GM23338 (cell line): ENCODE measurements around the gene MORN3. TPM values are rescaled to one million over a fixed set of nuclear protein-coding genes. Genes with fewer than 3 reads are reported as not detected.

Experiments
- CREB1 ChIP-seq: fragments of 250-450 bp; sonication (Bioruptor Pico); IDR thresholded peaks from 2 replicates; pipeline ENCODE4 v1.5.0; 2020; ENCODE audit warnings: low read depth, mild to moderate bottlenecking, moderate library complexity
- EZH2 ChIP-seq: fragments of 200-600 bp; sonication (generic); IDR thresholded peaks from one replicate; pipeline ENCODE4 v1.8.0; 2017; ENCODE audit warnings: antibody characterized with exemption, mild to moderate bottlenecking, low read depth; ENCODE audit not compliant: unreplicated experiment
- EZH2phosphoT487 ChIP-seq: fragments of 200-600 bp; sonication (generic); IDR thresholded peaks from one replicate; pipeline ENCODE4 v1.8.1; 2018; ENCODE audit warnings: antibody characterized with exemption; ENCODE audit not compliant: unreplicated experiment
- NANOG ChIP-seq: IDR thresholded peaks from 2 replicates; pipeline ENCODE4 v1.6.1; 2016; ENCODE audit warnings: antibody characterized with exemption, borderline replicate concordance
- polyA plus RNA-seq: library from polyadenylated mRNA; unstranded; fragments of >200 nt; fragmentation: Nextera tagmentation; extraction: Ambion mirVana; gene quantifications from 2 replicates; pipeline ENCODE4 v1.2.1, GENCODE V29; 2016
- total RNA-seq: library from RNA; depleted of rRNA; stranded (reverse); fragments of >200 nt; shearing (Covaris generic); gene quantifications from 2 replicates; pipeline ENCODE4 v1.2.3, GENCODE V29; 2014
- TF ChIP-seq, protein P1 (sequence below): fragments of 250-450 bp; sonication (Bioruptor Pico); IDR thresholded peaks from 2 replicates; pipeline ENCODE4 v1.5.0; 2020; ENCODE audit warnings: mild to moderate bottlenecking, moderate library complexity
- TF ChIP-seq, protein P2 (sequence below), 2 experiments: fragments of 200-600 bp in 1 of 2; sonication (generic) in 1 of 2; conservative IDR thresholded peaks; 2 replicates each; pipeline versions ENCODE4 v1.5.1 to v1.6.1; 2016 to 2017; ENCODE audit warnings: antibody characterized with exemption in 2 of 2, low read depth in 2 of 2, mild to moderate bottlenecking in 2 of 2, moderate library complexity in 1 of 2
- TF ChIP-seq, protein P3 (sequence below): IDR thresholded peaks from 2 replicates; pipeline ENCODE4 v1.6.1; 2016; ENCODE audit warnings: antibody characterized with exemption

MORN3 gene
- total and polyA plus RNA-seq, 2 experiments from 2014 or later, result 0.14 to 0.36 TPM

DNA sequence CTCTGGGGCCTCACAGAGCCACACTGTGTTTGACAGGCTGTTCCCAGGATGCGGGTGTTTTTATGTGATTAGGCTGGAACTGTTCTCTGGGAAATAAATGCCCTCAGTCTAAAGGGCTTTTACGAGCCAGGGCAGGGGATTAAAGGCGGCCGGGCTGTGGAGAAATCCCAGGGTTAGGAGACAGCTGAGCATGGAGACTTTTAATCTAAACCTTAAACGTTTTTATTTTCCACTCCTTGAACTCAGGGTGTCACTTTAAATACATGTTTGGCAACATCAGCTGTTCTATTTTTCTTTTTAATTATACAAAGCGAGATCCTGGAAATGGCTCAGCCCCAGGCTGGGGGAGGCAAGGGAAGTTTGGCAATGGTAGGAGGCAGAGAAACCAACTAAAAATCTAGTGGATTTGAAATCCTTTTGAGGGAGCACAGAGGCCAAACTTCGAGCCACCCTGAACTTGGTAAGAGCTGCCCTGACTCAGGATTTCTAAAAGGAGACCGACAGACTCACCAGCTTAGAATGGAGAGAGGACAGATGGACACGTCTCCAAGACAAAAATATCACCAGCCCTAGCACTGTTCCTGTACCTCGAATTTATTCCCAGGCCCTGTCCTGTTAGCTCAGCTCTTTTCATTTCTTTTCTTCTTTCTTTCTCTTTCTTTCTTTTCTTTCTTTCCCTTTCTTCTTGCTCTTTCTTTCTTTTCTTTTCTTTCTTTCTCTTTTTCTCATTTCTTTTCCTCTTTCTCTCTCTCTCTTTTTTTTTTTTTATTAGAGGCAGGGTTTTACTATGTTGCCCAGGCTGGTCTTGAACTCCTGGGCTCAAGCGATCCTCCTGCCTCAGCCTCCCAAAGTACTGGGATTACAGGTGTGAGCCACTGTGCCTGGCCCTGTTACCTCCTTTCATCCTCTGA lies 59.0 kb downstream of the MORN3 start (continued):
- TF ChIP-seq, protein P1, sequence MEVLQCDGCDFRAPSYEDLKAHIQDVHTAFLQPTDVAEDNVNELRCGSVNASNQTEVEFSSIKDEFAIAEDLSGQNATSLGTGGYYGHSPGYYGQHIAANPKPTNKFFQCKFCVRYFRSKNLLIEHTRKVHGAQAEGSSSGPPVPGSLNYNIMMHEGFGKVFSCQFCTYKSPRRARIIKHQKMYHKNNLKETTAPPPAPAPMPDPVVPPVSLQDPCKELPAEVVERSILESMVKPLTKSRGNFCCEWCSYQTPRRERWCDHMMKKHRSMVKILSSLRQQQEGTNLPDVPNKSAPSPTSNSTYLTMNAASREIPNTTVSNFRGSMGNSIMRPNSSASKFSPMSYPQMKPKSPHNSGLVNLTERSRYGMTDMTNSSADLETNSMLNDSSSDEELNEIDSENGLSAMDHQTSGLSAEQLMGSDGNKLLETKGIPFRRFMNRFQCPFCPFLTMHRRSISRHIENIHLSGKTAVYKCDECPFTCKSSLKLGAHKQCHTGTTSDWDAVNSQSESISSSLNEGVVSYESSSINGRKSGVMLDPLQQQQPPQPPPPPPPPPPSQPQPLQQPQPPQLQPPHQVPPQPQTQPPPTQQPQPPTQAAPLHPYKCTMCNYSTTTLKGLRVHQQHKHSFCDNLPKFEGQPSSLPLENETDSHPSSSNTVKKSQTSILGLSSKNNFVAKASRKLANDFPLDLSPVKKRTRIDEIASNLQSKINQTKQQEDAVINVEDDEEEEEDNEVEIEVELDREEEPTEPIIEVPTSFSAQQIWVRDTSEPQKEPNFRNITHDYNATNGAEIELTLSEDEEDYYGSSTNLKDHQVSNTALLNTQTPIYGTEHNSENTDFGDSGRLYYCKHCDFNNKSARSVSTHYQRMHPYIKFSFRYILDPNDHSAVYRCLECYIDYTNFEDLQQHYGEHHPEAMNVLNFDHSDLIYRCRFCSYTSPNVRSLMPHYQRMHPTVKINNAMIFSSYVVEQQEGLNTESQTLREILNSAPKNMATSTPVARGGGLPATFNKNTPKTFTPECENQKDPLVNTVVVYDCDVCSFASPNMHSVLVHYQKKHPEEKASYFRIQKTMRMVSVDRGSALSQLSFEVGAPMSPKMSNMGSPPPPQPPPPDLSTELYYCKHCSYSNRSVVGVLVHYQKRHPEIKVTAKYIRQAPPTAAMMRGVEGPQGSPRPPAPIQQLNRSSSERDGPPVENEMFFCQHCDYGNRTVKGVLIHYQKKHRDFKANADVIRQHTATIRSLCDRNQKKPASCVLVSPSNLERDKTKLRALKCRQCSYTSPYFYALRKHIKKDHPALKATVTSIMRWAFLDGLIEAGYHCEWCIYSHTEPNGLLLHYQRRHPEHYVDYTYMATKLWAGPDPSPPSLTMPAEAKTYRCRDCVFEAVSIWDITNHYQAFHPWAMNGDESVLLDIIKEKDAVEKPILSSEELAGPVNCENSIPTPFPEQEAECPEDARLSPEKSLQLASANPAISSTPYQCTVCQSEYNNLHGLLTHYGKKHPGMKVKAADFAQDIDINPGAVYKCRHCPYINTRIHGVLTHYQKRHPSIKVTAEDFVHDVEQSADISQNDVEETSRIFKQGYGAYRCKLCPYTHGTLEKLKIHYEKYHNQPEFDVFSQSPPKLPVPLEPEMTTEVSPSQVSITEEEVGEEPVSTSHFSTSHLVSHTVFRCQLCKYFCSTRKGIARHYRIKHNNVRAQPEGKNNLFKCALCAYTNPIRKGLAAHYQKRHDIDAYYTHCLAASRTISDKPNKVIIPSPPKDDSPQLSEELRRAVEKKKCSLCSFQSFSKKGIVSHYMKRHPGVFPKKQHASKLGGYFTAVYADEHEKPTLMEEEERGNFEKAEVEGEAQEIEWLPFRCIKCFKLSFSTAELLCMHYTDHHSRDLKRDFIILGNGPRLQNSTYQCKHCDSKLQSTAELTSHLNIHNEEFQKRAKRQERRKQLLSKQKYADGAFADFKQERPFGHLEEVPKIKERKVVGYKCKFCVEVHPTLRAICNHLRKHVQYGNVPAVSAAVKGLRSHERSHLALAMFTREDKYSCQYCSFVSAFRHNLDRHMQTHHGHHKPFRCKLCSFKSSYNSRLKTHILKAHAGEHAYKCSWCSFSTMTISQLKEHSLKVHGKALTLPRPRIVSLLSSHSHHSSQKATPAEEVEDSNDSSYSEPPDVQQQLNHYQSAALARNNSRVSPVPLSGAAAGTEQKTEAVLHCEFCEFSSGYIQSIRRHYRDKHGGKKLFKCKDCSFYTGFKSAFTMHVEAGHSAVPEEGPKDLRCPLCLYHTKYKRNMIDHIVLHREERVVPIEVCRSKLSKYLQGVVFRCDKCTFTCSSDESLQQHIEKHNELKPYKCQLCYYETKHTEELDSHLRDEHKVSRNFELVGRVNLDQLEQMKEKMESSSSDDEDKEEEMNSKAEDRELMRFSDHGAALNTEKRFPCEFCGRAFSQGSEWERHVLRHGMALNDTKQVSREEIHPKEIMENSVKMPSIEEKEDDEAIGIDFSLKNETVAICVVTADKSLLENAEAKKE (CRISPR knock-in tag), result no peak
- TF ChIP-seq EZH2 (no peak), CREB1 (CRISPR knock-in tag) (no peak), EZH2phosphoT487 (no peak), NANOG (no peak)
- TF ChIP-seq, protein P2, sequence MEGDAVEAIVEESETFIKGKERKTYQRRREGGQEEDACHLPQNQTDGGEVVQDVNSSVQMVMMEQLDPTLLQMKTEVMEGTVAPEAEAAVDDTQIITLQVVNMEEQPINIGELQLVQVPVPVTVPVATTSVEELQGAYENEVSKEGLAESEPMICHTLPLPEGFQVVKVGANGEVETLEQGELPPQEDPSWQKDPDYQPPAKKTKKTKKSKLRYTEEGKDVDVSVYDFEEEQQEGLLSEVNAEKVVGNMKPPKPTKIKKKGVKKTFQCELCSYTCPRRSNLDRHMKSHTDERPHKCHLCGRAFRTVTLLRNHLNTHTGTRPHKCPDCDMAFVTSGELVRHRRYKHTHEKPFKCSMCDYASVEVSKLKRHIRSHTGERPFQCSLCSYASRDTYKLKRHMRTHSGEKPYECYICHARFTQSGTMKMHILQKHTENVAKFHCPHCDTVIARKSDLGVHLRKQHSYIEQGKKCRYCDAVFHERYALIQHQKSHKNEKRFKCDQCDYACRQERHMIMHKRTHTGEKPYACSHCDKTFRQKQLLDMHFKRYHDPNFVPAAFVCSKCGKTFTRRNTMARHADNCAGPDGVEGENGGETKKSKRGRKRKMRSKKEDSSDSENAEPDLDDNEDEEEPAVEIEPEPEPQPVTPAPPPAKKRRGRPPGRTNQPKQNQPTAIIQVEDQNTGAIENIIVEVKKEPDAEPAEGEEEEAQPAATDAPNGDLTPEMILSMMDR (conservative IDR thresholded peaks at IDR 0.05; ENCODE audit: low read depth in 2 of 2), result no peak
- TF ChIP-seq, protein P3, sequence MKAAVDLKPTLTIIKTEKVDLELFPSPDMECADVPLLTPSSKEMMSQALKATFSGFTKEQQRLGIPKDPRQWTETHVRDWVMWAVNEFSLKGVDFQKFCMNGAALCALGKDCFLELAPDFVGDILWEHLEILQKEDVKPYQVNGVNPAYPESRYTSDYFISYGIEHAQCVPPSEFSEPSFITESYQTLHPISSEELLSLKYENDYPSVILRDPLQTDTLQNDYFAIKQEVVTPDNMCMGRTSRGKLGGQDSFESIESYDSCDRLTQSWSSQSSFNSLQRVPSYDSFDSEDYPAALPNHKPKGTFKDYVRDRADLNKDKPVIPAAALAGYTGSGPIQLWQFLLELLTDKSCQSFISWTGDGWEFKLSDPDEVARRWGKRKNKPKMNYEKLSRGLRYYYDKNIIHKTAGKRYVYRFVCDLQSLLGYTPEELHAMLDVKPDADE, result no peak
